Endothelial cell (in vitro differentiated cells): ENCODE measurements around the gene NPPC. TPM values are rescaled to one million over a fixed set of nuclear protein-coding genes. Genes with fewer than 3 reads are reported as not detected.

Experiments used
- DNase-seq: peaks from one replicate; pipeline ENCODE4 v3.0.0; 2021; ENCODE audit warnings: low spot score
- H3K27ac Mint-ChIP-seq: one replicate; pipeline ENCODE4 v1.8.0; 2021; ENCODE audit warnings: mixed read lengths, inconsistent platforms; ENCODE audit not compliant: unreplicated experiment
- H3K27me3 Mint-ChIP-seq: one replicate; pipeline ENCODE4 v1.8.0; 2021; ENCODE audit warnings: mild to moderate bottlenecking, moderate library complexity, mixed read lengths, inconsistent platforms; ENCODE audit not compliant: unreplicated experiment
- H3K36me3 Mint-ChIP-seq: one replicate; pipeline ENCODE4 v1.8.0; 2021; ENCODE audit warnings: mild to moderate bottlenecking, low read depth, mixed read lengths, inconsistent platforms; ENCODE audit not compliant: unreplicated experiment
- H3K4me1 Mint-ChIP-seq: one replicate; pipeline ENCODE4 v1.8.0; 2021; ENCODE audit warnings: mild to moderate bottlenecking, mixed read lengths, inconsistent platforms; ENCODE audit not compliant: unreplicated experiment
- H3K4me3 Mint-ChIP-seq: one replicate; pipeline ENCODE4 v1.8.0; 2021; ENCODE audit warnings: mild to moderate bottlenecking, mixed read lengths, inconsistent platforms; ENCODE audit not compliant: unreplicated experiment
- H3K9me3 Mint-ChIP-seq: one replicate; pipeline ENCODE4 v1.8.0; 2021; ENCODE audit warnings: mixed read lengths, inconsistent platforms; ENCODE audit not compliant: unreplicated experiment
- total RNA-seq: library from RNA; stranded (reverse); fragmentation: NEBNext Ultra II Directional; extraction: Animal tissue kit (Norgen Biotek cat#: 25700); gene quantifications from one replicate; pipeline ENCODE4 v1.2.1, GENCODE V29; 2021; ENCODE audit not compliant: unreplicated experiment
- TF ChIP-seq, protein P1 (sequence below): fragments of 200-600 bp; sonication (generic); IDR thresholded peaks from one replicate; pipeline ENCODE4 v1.5.0; 2021; ENCODE audit warnings: antibody characterized with exemption; ENCODE audit not compliant: unreplicated experiment

Gene NPPC
- total RNA-seq, 1 donor from 2014 or later: 11.4 TPM

DNA sequence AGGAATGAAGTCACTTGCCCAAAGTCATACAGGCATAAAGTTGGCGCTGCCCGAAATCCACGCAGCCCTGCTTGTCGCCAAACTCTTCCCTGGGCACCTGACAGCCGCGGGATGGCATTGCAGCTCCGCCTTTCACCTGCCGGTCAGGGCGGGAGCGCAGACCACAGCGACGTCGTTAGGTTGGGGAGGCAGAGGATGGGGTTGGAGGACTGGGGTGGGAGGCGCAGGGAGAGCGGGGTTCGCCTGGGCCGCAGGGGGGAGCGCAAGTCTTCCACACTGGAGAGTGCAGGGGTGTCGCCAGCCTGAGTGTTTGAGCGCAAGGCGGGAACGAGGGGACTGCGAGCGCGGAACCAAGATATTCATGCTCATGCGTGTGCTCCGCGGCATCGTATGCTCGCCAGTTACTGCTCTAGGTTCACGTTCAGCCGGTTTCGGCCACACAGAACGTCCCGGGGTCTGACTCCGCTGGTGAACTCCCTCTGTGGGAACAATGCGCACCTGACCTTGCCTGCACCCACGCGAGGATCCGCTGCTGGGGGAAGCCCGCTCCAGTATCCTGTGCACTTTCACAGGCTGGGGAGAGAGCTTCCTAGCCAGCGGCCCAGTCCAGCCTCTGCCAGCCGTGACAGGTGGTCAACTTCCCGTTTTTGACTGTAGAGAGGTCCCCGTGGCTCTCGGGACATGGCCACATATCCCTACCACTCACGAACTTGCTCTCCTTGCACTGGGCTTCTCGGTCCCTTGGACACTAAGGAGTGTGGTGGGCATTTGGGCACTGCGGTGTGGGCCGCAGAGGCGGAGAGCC, 767 bp upstream of the NPPC start:
- Mint-ChIP-seq H3K27me3 (peaks cover 12% of the 10 kb centered on the region), H3K27ac (peak overlapping the region; percentile 58), H3K4me1 (peaks cover 37% of the 10 kb centered on the region), H3K4me3 (peak overlapping the region; percentile 81), H3K9me3 (no peaks in the 10 kb centered on the region), H3K36me3 (peaks cover 8% of the 10 kb centered on the region)
- no peak for DNase-seq
- TF ChIP-seq, protein P1, sequence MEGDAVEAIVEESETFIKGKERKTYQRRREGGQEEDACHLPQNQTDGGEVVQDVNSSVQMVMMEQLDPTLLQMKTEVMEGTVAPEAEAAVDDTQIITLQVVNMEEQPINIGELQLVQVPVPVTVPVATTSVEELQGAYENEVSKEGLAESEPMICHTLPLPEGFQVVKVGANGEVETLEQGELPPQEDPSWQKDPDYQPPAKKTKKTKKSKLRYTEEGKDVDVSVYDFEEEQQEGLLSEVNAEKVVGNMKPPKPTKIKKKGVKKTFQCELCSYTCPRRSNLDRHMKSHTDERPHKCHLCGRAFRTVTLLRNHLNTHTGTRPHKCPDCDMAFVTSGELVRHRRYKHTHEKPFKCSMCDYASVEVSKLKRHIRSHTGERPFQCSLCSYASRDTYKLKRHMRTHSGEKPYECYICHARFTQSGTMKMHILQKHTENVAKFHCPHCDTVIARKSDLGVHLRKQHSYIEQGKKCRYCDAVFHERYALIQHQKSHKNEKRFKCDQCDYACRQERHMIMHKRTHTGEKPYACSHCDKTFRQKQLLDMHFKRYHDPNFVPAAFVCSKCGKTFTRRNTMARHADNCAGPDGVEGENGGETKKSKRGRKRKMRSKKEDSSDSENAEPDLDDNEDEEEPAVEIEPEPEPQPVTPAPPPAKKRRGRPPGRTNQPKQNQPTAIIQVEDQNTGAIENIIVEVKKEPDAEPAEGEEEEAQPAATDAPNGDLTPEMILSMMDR: no peak

DNA sequence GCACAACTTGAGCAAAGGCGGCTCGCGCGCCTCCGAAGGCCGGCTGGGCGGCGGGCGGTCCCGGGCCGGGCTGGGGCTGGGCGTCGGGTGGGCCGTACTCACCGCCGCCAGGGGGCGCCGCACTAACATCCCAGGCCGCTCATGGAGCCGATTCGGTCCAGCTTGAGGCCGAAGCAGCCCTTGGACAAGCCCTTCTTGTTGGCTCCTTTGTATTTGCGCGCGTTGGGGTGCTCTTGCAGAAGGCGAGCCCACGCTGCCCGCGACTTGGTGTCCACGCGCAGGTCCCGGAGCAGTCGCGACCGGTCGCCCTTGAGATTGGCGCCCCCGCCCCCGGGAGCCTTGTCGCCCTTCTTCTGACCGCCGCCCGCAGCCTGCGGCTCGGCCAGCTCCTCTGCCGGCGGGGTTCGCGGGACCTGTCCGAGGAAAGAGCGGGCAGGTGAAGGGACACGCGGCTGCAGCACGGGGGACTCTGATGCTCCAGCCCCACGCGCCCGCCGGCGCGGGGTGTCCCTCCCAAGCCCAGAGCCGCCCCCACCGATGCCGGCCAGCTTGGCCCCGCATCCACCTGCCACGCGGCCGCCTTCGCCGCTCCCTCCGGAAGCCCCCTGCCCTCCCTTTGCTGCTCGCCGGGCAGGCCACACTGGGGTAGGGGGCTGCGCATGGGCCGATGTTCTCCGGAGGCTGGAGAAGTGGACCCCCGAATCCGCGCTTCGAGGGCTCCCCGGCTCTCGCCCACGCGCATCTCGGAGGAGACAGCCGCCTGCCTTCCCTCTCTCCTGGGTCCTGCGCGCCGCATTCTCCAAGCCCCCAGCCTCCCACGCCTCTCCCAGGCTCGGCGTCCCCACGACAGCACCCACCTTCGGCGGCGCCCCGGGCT, 655 bp downstream of the NPPC start:
- Mint-ChIP-seq H3K4me1 (peaks cover 37% of the 10 kb centered on the region), H3K9me3 (no peaks in the 10 kb centered on the region)

DNA sequence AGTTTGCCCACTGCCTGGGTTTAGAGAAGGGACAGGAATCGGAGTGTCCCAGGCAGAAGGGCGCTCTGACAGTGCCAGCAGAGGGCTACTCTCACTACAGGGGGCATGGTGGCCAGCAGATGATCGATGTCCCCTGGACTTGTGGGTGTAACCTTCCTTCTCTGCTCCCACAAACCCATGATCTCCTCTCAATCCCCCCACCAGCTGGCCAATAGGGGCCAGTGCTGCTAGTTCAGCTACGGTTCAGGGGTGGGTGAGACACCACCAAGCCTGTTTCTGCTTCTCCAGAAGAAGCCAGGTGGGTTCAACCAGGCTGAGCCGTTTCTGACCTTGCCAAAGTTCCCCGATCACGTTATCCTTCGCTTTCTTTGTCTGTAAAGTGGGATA, 1.3 kb downstream of the NPPC start:
- Mint-ChIP-seq H3K27me3 (peaks cover 12% of the 10 kb centered on the region), H3K4me3 (peak overlapping the region; percentile 72), H3K27ac (no peak overlapping the region), H3K9me3 (no peaks in the 10 kb centered on the region), H3K4me1 (peaks cover 39% of the 10 kb centered on the region), H3K36me3 (peaks cover 8% of the 10 kb centered on the region)
- TF ChIP-seq, protein P1: no peak
- DNase-seq: no peak

More for the DNA sequence above, 655 bp downstream of the NPPC start:
- Mint-ChIP-seq H3K36me3 (peaks cover 8% of the 10 kb centered on the region), H3K27ac (no peak overlapping the region), H3K27me3 (peaks cover 12% of the 10 kb centered on the region), H3K4me3 (peak overlapping the region; percentile 73)
- peak; percentile 93 for DNase-seq
- TF ChIP-seq, protein P1: peak; percentile 96

DNA sequence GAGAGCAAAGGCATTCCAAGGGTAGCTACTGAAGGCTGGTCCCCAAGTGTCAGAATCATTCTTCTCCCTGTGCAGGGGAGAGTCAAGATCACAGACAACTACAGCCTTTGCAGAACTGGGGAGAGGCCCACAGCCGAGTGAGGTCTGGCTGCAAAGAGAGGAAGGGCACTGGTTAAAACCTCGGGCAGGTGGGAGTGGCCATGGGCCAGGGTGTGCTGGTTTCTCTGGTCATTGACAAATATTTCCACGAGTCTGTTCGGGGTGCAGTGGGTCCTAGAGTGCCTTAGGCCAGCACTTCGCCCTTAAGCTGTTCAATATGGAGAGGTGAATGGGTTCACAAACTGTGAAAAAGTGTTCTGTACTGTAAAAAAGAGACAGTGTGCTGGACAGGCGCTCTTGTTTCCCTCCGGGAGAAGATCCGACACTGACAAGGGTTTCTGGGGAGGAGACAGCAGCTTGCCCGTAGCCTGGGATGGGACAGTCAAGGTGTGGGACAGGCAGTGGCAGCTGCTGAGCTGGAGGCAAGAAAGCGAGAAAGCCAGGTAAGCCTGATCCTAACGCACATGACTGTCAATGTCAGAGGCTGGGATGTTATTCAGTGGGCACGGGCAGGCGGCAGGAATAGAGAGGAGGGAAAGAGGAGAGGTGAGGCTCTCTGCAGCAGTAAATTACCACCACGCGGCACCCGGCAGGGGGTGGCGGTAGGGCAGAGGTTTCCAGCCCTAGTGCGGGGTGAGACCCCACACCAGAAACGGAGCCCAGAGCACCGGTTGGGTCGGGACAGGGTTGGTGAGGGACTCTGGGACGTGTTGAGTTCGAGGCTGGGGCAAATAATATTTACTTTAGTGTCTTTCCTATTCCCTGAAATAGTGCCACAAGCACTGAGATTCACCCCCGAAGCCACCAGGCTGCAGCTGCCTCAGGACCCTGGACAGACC, 2.0 kb downstream of the NPPC start:
- DNase-seq: no peak
- H3K9me3 Mint-ChIP-seq: no peaks in the 10 kb centered on the region
- H3K4me1 Mint-ChIP-seq: peaks cover 38% of the 10 kb centered on the region
- TF ChIP-seq, protein P1: no peak
- H3K27ac Mint-ChIP-seq: peak overlapping the region; percentile 57
- peak overlapping the region; percentile 72 for H3K4me3 Mint-ChIP-seq
- peaks cover 12% of the 10 kb centered on the region for H3K27me3 Mint-ChIP-seq
- H3K36me3 Mint-ChIP-seq: peaks cover 8% of the 10 kb centered on the region
